G401.6 (cell line): ENCODE results near the gene MRPL52.
"Not testable (repeated sequence)": the region's sequence is repeated elsewhere in the genome, so short reads cannot be mapped to it uniquely, and the experiment has no call there.

ENCODE experiments used
- FAIRE-seq: peaks from 2 replicates; lab custom pipeline; 2012; peaks lifted over from hg19 to GRCh38; lab: Jason Lieb, UNC

Gene MRPL52

GRCh38 chr14:22839159-22839779, 9.6 kb downstream of the MRPL52 start:
- FAIRE-seq: no peak

GRCh38 chr14:22841311-22841710, 11.6 kb downstream of the MRPL52 start:
- FAIRE-seq: no peak

GRCh38 chr14:22841769-22842168, 12.1 kb downstream of the MRPL52 start:
- FAIRE-seq: no peak

GRCh38 chr14:22842211-22843122, 12.8 kb downstream of the MRPL52 start:
- FAIRE-seq: no peak

- FAIRE-seq: no peak
These were observed 13.6 kb downstream of the MRPL52 start for GRCh38 chr14:22843123-22843925.

- no peak for FAIRE-seq
These were observed 14.8 kb downstream of the MRPL52 start for GRCh38 chr14:22844221-22845102.

GRCh38 chr14:22845103-22845394, 15.4 kb downstream of the MRPL52 start:
- FAIRE-seq: no peak

- FAIRE-seq: no peak
These were observed 16.3 kb downstream of the MRPL52 start for GRCh38 chr14:22845821-22846625.

GRCh38 chr14:22846811-22847307, 17.2 kb downstream of the MRPL52 start:
- FAIRE-seq: no peak

GRCh38 chr14:22847661-22848341, 18.1 kb downstream of the MRPL52 start:
- FAIRE-seq: no peak

GRCh38 chr14:22848351-22849164, 18.9 kb downstream of the MRPL52 start:
- FAIRE-seq: no peak

GRCh38 chr14:22849212-22849819, 19.6 kb downstream of the MRPL52 start:
- FAIRE-seq: no peak

GRCh38 chr14:22850944-22851764, 21.5 kb downstream of the MRPL52 start:
- no peak for FAIRE-seq

GRCh38 chr14:22852178-22852577, 22.5 kb downstream of the MRPL52 start:
- FAIRE-seq: not testable (repeated sequence)

GRCh38 chr14:22852599-22852939, 22.9 kb downstream of the MRPL52 start:
- no peak for FAIRE-seq

- no peak for FAIRE-seq
These were observed 23.5 kb downstream of the MRPL52 start for GRCh38 chr14:22852940-22853767.

- not testable (repeated sequence) for FAIRE-seq
These were observed 24.6 kb downstream of the MRPL52 start for GRCh38 chr14:22854296-22854695.
